Measurements from ENCODE around the gene KIF22. TPM values are rescaled to one million over a fixed set of nuclear protein-coding genes. Genes with fewer than 3 reads are reported as not detected.
"Not testable (repeated sequence)": the region's sequence is repeated elsewhere in the genome, so short reads cannot be mapped to it uniquely, and the experiment has no call there.

Gene KIF22
- total and polyA plus RNA-seq, 11 donors, result 12.2 to 91.2 (median 32.2) TPM

DNA sequence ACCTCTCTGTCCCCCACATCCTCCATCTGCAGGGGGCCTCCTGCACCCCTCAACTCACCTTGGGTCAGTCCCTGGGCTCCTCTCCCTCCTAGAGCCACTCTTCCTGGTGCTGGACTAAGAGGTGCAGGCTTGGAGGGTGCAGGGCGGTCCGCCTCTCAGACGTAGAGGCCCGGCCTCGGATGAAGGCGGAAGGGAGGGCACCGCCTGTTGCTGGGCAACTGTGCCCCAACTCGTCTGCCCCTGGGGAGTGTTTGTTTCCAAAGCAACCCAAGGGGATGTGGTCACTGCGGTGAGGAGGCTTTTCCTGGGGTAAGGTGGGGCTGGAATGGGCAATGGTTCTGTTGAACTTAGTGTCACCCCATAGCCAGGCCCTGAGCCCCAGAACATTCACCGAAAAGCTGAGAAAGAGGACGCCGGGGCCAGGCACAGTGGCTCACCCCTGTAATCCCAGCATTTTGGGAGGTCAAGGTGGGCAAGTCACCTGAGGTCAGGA, 44.7 kb upstream of the KIF22 start, which contains the start of gene C16orf54:
C16orf54 (minus strand) TSS at position 138 of the 493 bp plus-strand sequence. CDS start 1,039 bp downstream, outside the sequence.
- DNase-seq (peak; percentile 60 to 89 (median 74)), ATAC-seq (peak; percentile 73 to 95 (median 83))
- intact Hi-C loops (cut with DNase I), result no loop called here
- WGBS, 4 donors, result 66 to 82% (median 76%) methylated on average over 8 to 12 of the region's 12 CpGs
- TF ChIP-seq POLR2A (IDR thresholded peaks at IDR 0.05) (no peak), CTCF (IDR thresholded peaks at IDR 0.05) (no peak)
- H3K27ac ChIP-seq, result peak within 1 kb of the TSS in 2 of 12 donors; percentile 63 to 87
- H3K9me3 ChIP-seq, result no peaks in the 10 kb centered on the region
- peaks cover 0 to 21% (median 0%) of the 10 kb centered on the region in 12 donors for H3K4me1 ChIP-seq
- peaks cover 0 to 14% (median 0%) of the 10 kb centered on the region in 9 donors for H3K27me3 ChIP-seq
- no peaks in the 10 kb centered on the region for H3K36me3 ChIP-seq
- H3K4me3 ChIP-seq, result peak within 1 kb of the TSS in 10 of 12 donors; percentile 11 to 73 (median 33)

DNA sequence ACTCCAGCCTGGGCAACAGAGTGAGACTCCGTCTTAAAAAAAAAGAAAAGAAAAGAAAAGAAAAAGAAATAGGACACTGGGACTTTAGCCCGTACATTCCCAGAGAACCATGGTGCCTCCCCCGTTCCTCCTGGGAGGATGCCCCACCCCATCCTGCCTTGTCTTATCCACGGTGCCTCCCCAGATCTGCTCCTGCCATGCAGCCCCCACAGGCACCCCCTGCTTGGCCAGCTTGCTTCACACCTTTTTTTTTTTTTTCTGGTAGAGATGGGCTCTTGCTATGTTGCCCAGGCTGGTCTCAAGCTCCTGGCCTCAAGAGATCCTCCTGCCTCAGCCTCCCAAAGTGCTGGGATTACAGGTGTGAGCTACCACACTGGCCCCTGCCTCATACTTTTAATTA, 44.0 kb upstream of the KIF22 start:
- peak overlapping the region in 1 of 12 donors; percentile 73 for H3K4me3 ChIP-seq
- DNase-seq; H3K9me3 ChIP-seq; ATAC-seq; H3K36me3 ChIP-seq; intact Hi-C loops (cut with DNase I): not testable (repeated sequence)
- peaks cover 0 to 21% (median 0%) of the 10 kb centered on the region in 12 donors for H3K4me1 ChIP-seq
- H3K27me3 ChIP-seq, result peaks cover 0 to 14% (median 0%) of the 10 kb centered on the region in 9 donors
- WGBS, 4 donors, result 43 to 64% (median 55%) methylated on average over 4 of the region's 4 CpGs
- peak overlapping the region in 2 of 12 donors; percentile 9 to 87 for H3K27ac ChIP-seq

DNA sequence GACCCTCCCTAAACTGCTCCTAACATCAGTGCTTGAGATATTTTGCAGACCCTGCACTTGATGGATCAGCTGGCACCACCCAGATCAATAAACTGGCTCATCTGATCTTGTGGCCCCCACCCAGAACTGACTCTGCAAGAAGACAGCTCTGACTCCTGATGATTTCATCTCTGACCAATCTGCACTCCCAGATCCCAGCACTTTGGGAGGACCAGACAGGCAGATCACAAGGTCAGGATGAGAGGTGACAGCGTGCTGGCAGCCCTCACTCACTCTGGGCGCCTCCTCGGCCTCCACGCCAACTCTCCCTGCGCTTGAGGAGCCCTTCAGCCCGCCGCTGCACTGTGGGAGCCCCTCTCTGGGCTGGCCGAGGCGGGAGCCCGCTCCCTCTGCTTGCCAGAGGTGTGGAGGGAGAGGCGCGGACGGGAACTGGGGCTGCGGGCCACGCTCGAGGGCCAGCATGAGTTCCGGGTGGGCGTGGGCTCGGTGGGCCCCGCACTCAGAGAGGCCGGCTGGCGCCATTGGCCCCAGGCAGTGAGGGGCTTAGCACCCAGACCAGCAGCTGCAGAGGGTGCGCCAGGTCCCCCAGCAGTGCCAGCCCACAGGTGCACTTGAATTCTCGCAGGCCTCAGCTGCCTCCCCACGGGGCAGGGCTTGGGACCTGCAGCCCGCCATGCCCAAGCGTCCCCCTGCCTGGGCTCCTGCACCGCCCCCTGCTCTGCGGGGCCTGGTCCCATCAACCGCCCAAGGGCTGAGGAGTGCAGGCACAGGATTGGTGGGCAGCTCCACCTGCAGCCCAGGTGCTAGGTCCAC, 42.4 kb upstream of the KIF22 start:
- WGBS, 4 donors, result 91 to 95% (median 93%) methylated on average over 20 to 30 of the region's 30 CpGs
- ATAC-seq, result no peak
- no peak overlapping the region for H3K4me3 ChIP-seq
- no peaks in the 10 kb centered on the region for H3K36me3 ChIP-seq
- no peak for DNase-seq
- H3K27me3 ChIP-seq, result no peaks in the 10 kb centered on the region
- TF ChIP-seq CTCF (IDR thresholded peaks at IDR 0.05) (no peak), POLR2A (IDR thresholded peaks at IDR 0.05) (no peak)
- no peaks in the 10 kb centered on the region for H3K9me3 ChIP-seq
- H3K27ac ChIP-seq, result no peak overlapping the region
- peaks cover 0 to 21% (median 0%) of the 10 kb centered on the region in 12 donors for H3K4me1 ChIP-seq
- intact Hi-C loops (cut with DNase I), result no loop called here

DNA sequence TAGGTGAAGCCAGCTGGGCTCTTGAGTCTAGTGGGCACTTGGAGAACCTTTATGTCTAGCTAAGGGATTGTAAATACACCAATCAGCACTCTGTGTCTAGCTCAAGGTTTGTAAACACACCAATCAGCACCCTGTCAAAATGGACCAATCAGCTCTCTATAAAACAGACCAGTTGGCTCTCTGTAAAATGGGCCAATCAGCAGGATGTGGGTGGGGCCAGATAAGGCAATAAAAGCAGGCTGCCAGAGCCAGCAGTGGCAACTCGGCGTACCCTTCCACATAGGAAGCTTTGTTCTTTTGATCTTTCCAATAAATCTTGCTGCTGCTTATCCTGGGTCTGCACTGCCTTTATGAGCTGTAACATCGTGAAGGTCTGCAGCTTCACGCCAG, 41.8 kb upstream of the KIF22 start:
- H3K36me3 ChIP-seq; H3K27ac ChIP-seq; DNase-seq; H3K9me3 ChIP-seq; H3K4me3 ChIP-seq; intact Hi-C loops (cut with DNase I); H3K27me3 ChIP-seq; ATAC-seq: not testable (repeated sequence)
- peaks cover 0 to 16% (median 0%) of the 10 kb centered on the region in 12 donors for H3K4me1 ChIP-seq
- 65 to 84% (median 78%) methylated on average over 4 of the region's 4 CpGs for WGBS, 4 donors

DNA sequence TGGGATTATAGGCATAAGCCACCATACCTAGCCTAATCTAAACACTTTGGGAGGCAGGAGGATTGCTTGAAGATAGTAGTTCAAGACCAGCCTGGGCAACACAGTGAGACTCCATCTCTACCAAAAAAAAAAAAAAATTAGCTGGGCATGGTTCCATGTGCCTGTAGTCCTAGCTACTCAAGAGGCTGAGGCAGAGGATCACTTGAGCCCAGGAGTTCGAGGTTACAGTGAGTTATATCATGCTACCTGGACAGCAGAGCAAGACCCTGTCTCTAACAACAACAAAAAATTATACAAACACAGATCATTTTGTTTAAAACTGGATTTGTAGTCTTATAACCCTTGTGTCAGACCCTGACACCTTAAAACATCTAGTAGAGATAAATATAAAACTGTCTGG, 37.0 kb upstream of the KIF22 start:
- no peaks in the 10 kb centered on the region for H3K9me3 ChIP-seq
- no peak for ATAC-seq
- intact Hi-C loops (cut with DNase I), result no loop called here
- no peaks in the 10 kb centered on the region for H3K4me1 ChIP-seq
- H3K4me3 ChIP-seq, result no peak overlapping the region
- WGBS, 4 donors, result 50 to 68% (median 59%) methylated on average over 1 of the region's 1 CpG
- no peak overlapping the region for H3K27ac ChIP-seq
- no peaks in the 10 kb centered on the region for H3K27me3 ChIP-seq
- DNase-seq, result no peak
- TF ChIP-seq CTCF (IDR thresholded peaks at IDR 0.05), result no peak
- no peak for TF ChIP-seq POLR2A (IDR thresholded peaks at IDR 0.05)
- H3K36me3 ChIP-seq, result no peaks in the 10 kb centered on the region

Measured in heart left ventricle (tissue), 16 donors.